ENCODE data around the gene ACIN1.
A peak's percentile ranks its signal among the peaks of the same experiment; 100 is the strongest.

Gene ACIN1

GRCh38 chr14:23105348-23105824 lies 10.4 kb upstream of the ACIN1 start:
- DNase-seq, result no peak

DNA sequence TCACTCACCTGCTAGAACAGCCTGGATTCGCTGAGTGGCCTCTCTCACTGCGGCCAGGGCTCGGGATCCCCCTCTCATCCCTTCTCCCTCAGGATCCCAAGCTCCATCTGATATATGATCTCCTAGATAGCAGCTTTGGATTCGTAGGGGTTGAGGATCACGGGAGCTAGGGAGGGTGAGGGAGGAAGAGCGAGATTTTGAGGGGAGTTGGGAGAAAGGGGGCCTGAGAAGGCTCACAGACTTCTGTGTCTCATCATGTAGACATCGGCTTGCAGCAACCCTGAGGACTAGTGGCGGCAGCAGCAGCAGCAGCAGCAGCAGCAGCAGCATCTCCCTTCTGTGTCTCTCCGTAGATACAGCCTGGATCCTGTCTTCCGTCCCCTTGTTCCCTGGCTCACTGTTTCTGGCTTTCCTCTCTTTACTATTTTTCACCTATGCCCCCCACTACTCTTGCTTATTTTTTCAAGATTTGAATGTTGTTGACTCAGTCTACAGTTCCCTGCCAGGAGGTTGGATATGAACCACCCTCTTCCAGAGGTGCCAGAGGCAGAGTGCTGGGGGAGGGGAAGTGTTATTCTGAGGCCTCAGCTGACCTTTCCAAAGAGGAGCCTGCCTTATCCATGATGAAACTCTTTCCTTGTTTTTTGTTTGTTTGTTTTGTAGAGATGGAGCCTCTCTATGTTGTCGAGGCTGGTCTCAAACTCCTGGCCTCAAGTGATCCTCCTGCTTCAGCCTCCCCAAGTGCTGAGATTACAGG lies 9.8 kb upstream of the ACIN1 start, which contains the start of gene CIROP:
Gene CIROP (minus strand): TSS at position 399 of the 757 bp plus-strand sequence. CDS start 69 bp downstream, at position 330.
- DNase-seq, result no peak

GRCh38 chr14:23104070-23104590 lies 9.2 kb upstream of the ACIN1 start:
- no peak for DNase-seq

DNA sequence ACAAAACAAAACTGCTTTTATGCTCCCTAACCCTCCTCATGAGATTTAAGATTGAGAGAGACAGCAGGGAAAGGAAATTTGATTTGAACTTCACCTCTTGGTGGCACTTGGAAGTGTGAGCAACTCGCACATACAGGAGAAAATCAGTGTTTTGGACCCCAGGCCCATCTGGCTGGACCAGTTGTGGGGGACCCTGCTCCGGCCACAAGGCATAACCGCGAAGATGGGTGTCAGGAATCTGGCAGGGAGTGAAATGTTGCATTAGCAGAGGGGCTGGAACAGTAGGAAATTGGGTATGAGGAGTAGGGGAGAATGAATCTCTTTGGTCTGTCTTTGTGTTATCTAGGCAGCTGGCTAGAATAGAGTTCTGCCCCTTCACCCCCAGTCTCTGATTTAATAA lies 8.6 kb upstream of the ACIN1 start:
- DNase-seq, result no peak

DNA sequence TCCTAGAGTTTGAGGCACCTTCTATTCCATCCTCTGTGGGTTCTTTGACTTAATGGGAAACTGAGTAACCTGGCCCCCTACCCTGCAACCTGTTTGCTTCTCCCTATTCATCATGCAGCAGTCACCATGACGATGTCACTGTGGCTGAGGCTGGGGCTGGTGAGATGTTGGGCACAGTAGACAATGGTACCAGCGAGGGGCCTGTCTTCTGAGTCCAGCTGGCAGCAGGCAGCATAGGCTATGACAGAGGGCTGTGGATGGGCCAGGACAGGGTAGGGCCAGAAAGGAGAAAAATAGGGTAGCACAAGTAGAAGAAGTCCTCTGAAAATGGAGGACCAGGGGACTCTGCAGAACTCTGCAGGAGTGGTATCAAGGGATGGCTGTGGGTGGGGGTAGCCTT lies 7.9 kb upstream of the ACIN1 start:
- DNase-seq, result no peak

- no peak for DNase-seq
These were observed 7.2 kb upstream of the ACIN1 start for GRCh38 chr14:23101986-23102625.

GRCh38 chr14:23101213-23101970 lies 6.5 kb upstream of the ACIN1 start:
- no peak for DNase-seq

DNA sequence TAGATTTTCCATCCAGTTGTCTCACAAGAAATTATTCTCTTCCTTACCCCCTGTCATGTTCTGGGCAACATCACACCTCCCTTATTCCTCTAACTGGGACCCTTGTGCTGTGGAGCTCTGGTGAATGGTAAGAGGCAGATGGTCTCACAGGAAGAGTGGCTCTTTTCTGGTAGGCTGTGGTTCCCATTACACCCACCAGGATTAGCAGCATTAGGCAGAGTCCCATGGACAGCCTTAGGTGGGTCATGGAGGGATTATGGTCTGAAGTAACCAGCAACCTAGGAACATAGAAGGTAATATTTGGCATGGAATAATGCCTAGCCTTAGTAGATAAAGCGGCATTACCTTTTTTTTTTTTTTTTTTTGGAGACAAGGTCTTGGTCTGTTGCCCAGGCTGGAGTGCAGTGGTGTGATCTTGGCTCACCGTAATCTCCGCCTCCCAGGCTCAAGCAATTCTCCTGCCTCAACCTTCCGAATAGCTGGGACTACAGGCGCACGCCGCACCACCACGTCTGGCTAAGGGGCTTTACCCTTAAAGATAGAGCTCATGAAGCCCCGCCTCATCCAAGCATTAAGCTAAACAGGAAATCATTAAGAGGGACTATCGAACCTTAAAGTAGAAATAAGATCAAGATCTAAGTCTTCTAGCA lies 4.4 kb upstream of the ACIN1 start:
- no peak for DNase-seq

GRCh38 chr14:23097786-23098185 lies 2.9 kb upstream of the ACIN1 start:
- no peak for DNase-seq

GRCh38 chr14:23095196-23096108 lies 516 bp upstream of the ACIN1 start, which contains the start of gene C14orf119:
Gene C14orf119, plus strand, starts transcription at chr14:23095505. Its CDS starts 2,154 bp downstream, at chr14:23097659.
- peak; percentile 98 for DNase-seq

DNA sequence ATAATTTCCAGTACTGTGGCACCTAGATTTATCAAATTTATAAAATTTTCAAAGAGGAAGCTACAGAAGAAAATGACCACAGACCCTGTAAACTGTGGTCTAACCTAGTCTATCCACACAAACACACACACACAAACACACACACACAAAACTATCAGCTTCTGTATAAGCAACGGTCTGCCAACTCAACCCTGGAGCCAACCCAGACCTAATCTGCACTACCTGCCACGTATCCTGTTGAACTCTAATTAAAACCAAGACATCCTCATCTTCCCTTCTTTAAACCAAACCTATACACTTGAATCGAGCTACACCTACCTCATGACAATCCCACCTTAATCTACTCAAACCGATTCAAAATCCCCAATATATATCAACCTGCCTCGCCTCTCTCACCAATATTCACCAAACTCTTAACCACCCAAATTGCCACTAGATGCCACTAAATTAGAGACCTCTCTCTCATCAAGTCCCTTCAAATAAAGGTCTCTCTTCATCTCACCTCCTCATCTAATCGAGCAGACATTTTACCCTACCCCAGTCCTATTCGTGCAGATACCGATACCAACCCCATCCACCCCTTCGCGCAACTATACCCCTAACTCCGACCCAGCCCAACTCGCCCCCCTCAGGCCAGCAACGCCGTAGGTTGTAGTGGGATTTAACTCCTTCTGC lies 808 bp downstream of the ACIN1 start:
- no peak for DNase-seq

DNA sequence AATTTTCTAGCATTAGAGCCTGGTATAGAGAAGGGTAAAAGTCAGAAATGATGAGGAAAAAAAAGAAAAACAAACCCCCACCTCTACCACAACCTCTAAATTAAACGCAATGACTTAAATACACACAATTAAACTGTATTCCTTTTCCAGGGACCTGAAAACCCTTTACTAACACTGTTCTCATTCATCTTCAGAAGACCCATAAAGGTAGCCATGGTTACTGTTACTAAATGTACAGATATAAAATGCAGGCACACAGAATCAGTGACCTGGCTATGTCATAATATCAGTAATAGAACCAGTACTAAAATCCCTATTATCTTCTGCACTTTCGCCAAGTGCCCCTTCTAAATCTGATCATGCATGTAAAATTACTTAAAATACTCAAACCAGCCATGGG lies 1.4 kb downstream of the ACIN1 start:
- no peak for DNase-seq

DNA sequence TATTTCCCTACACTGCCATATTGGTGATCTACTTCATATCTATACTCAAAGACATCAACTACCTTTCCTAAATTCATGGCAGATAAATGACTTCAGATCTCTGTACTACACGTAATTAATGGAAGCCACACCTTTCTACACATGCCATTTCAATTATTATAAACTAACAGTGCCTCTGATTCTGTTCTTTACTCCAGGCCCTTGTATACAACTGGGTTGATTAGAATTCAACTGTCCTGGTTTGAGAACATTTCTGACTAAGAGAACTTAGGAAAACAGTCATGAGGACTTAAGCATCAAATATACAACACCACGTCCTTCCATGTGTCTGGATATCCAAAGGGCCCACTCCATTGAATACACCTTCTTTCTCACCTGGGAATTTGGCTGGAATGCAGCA lies 1.8 kb downstream of the ACIN1 start:
- DNase-seq, result no peak

GRCh38 chr14:23091294-23092225 lies 3.4 kb downstream of the ACIN1 start:
- DNase-seq, result no peak

GRCh38 chr14:23090254-23090636 lies 4.7 kb downstream of the ACIN1 start:
- DNase-seq, result no peak

DNA sequence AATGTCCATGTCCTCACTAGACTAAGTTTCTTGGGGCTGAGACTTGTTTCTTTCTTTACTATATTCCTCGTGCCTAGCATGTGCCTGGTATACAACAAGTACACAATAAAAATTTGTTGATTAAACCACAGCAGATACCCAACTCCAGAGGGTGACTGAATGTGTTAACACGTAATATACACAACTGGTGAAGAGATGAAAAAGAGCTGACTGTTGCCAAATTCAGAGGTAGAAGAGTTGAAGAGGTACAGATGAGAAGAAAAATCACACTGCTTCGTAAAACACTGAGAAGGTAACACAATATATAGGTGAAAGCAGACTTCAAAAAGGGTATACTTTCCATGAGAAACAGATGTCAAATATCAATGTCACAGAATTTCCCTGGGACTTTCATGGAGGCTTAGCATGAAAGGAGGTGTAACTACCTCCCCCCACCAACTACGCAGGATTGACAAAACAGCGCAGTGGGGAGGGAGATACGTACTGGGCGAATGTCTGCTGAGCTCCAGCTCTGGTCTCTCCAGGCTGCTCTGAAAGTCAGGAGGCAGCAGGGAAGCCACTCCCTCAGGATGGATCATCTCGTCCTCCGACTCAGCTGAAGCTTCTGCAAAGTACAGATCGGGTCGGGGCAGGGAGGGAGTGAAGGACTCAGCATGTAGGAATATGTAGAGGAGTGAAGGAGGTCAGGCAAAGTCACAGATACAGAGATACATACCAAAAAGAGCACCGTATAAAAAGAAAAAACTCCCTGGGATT lies 5.3 kb downstream of the ACIN1 start:
- DNase-seq, result no peak

- DNase-seq, result no peak
These were observed 8.4 kb downstream of the ACIN1 start for GRCh38 chr14:23086565-23086964.

- no peak for DNase-seq
These were observed 9.5 kb downstream of the ACIN1 start for GRCh38 chr14:23085458-23085857.

DNA sequence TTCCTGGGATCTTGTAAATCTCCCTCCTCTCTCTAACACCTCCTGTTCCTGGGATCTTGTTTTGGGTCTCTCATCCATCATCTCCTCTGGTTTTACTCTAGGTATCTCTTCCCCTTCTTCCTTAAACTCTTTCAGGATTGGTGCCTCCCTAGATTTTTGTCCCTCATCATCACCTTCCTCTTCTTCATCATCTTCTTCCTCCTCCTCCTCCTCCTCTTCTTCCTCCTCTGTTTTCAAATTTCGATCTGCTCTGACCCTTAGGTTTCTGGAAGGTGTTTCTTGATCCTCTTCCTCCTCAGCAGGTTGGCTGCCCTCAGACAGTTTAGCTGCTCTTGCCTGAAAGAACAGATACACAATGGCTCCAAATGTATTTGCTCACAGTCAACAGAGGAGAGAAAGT lies 14.5 kb downstream of the ACIN1 start:
- no peak for DNase-seq

Data from HCEC 1CT (cell line).